ENCODE results near the gene CWF19L1.

CWF19L1 gene

DNA sequence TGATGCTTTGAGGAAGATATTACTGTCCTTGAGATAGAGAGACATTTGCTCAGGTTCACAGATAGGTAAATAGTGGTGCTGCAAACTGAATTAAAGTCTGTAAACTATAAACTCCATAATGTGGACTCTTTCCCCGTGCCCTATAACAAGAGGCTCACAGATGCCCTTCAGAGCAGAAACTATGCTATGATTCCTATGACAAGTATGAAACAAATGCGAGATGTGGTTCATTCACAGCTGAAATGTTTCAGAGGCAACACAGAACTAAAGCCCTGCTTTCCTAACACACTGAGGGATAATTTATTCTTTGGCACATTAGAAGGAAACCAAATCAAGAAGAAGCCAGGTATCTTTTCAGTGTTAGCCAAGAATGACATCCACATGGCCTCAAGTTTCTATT is 51.4 kb downstream of the CWF19L1 start:
- H3K27ac Mint-ChIP-seq: no peak overlapping the region
- TF ChIP-seq CTCF (IDR thresholded peaks at IDR 0.05; ENCODE audit: unreplicated experiment in 3 of 3): no peak
- no peaks in the 10 kb centered on the region for H3K27me3 Mint-ChIP-seq (ENCODE audit: low read depth)
- H3K4me3 Mint-ChIP-seq: no peak overlapping the region
- H3K9me3 Mint-ChIP-seq: no peaks in the 10 kb centered on the region
- no peaks in the 10 kb centered on the region for H3K4me1 Mint-ChIP-seq
- peaks cover 67% of the 10 kb centered on the region for H3K36me3 Mint-ChIP-seq (ENCODE audit: low read depth)

DNA sequence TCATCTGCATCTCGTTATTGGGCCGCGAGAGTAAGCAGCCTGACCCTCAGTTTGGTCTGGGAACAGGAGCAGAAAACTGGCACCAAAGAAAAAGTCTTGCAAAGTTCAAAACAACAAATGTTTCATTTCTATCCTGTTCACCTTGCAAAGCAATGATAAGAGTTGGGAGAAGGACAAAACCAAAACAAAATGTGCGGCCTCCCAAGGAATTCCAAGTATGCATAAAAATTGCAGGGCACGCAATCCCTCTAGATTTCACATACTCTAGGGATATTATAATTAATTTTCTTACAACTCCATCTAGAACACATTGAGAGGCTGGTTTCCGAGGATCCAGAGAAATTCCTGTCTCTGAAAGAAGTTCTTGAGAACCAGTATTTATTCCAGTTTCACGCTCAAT is 58.1 kb downstream of the CWF19L1 start:
- H3K36me3 Mint-ChIP-seq (ENCODE audit: low read depth): peaks cover 40% of the 10 kb centered on the region
- no peaks in the 10 kb centered on the region for H3K4me1 Mint-ChIP-seq
- H3K27me3 Mint-ChIP-seq (ENCODE audit: low read depth): no peaks in the 10 kb centered on the region
- H3K9me3 Mint-ChIP-seq: no peaks in the 10 kb centered on the region
- H3K27ac Mint-ChIP-seq: peak overlapping the region; percentile 60 to 87 (median 78)
- no peak for TF ChIP-seq CTCF (IDR thresholded peaks at IDR 0.05; ENCODE audit: unreplicated experiment in 3 of 3)
- no peak overlapping the region for H3K4me3 Mint-ChIP-seq

DNA sequence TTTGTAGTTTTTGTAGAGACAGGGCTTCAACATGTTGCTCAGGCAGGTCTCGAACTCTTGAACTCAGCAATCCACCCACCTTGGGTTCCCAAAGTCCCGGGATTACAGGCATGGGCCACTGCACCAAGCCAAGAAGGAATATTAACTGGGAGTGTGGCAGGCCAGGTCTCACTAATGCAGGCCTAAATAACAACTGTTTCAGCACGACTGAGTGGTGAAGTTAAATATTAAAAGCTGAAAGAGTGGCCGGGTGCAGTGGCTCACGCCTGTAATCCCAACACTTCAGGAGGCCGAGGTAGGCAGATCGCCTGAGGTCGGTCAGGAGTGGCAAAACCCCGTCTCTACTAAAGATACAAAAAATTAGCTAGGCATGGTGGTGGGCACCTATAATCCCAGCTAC is 59.2 kb downstream of the CWF19L1 start:
- H3K36me3 Mint-ChIP-seq (ENCODE audit: low read depth): peaks cover 42% of the 10 kb centered on the region
- peak overlapping the region in 2 of 3 experiments; percentile 43 to 76 for H3K27ac Mint-ChIP-seq
- TF ChIP-seq CTCF (IDR thresholded peaks at IDR 0.05; ENCODE audit: unreplicated experiment in 3 of 3): no peak
- H3K4me3 Mint-ChIP-seq: no peak overlapping the region
- no peaks in the 10 kb centered on the region for H3K9me3 Mint-ChIP-seq
- no peaks in the 10 kb centered on the region for H3K4me1 Mint-ChIP-seq
- H3K27me3 Mint-ChIP-seq (ENCODE audit: low read depth): no peaks in the 10 kb centered on the region

DNA sequence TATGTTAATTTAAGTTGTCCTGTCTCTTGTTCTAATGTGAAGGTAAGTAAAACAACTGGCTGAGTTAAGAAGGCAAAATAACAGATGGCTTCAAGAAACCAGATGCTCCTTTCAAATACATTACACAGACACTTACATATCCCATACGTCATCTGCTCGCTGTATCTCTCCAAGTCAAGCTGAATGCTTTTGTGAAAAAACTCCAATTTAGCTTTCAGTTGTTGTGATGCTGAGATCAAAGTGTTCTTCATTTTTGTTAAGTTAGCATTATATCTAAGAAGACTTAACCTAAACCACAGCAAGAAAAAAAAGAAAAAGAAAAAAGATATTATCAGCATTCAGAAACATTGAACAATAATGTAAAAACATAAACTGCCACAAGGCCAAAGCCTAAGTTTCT is 63.1 kb downstream of the CWF19L1 start:
- Mint-ChIP-seq H3K9me3 (no peaks in the 10 kb centered on the region), H3K4me3 (no peak overlapping the region), H3K27ac (no peak overlapping the region), H3K4me1 (no peaks in the 10 kb centered on the region), H3K36me3 (ENCODE audit: low read depth) (peaks cover 55% of the 10 kb centered on the region), H3K27me3 (ENCODE audit: low read depth) (no peaks in the 10 kb centered on the region)
- no peak for TF ChIP-seq CTCF (IDR thresholded peaks at IDR 0.05; ENCODE audit: unreplicated experiment in 3 of 3)

DNA sequence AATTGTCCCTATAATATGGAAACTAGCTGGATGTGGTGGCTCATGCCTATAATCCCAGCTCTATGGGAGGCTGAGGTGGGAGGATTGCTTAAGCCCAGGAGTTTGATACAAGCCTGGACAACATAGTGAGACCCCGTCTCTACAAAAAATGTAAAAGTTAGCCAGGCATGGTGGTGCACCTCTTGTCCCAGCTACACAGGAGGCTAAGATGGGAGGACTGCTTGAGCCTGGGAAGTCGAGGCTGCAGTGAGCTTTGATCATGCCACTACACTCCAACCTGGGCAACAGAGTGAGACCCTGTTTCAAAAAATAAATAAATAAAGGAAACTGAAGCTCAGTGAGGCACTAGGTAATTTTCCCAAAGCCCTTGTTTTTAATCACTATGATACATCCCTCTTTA is 65.9 kb downstream of the CWF19L1 start:
- Mint-ChIP-seq H3K9me3 (no peaks in the 10 kb centered on the region), H3K27ac (no peak overlapping the region), H3K36me3 (ENCODE audit: low read depth) (peaks cover 66% of the 10 kb centered on the region), H3K4me3 (no peak overlapping the region), H3K4me1 (no peaks in the 10 kb centered on the region), H3K27me3 (ENCODE audit: low read depth) (no peaks in the 10 kb centered on the region)
- no peak for TF ChIP-seq CTCF (IDR thresholded peaks at IDR 0.05; ENCODE audit: unreplicated experiment in 3 of 3)

GRCh38 chr10:100194711-100195110 is 72.7 kb downstream of the CWF19L1 start:
- no peak for TF ChIP-seq CTCF (IDR thresholded peaks at IDR 0.05; ENCODE audit: unreplicated experiment in 3 of 3)
- H3K4me3 Mint-ChIP-seq: no peak overlapping the region
- no peaks in the 10 kb centered on the region for H3K27me3 Mint-ChIP-seq (ENCODE audit: low read depth)
- H3K27ac Mint-ChIP-seq: no peak overlapping the region
- H3K4me1 Mint-ChIP-seq: no peaks in the 10 kb centered on the region
- H3K36me3 Mint-ChIP-seq (ENCODE audit: low read depth): peaks cover 49% of the 10 kb centered on the region
- H3K9me3 Mint-ChIP-seq: no peaks in the 10 kb centered on the region

All from nephron (organoid).